Adipose tissue (tissue), 3 donors: ENCODE data around the gene CCDC157. TPM values are rescaled to one million over a fixed set of nuclear protein-coding genes. Genes with fewer than 3 reads are reported as not detected.

Experiments
- H3K27ac ChIP-seq: one replicate; pipeline ENCODE4 v1.5.1; 2013; ENCODE audit warnings: low read depth, low read length
- WGBS, 3 donors: extraction: QIAGEN DNeasy Blood & Tissue Kit; methylation state at CpG; one replicate each; pipeline ENCODE4 v1.1.7; 2013; 5-methylcytosine and 5-hydroxymethylcytosine counted together
- polyA plus RNA-seq, 3 donors: library from polyadenylated mRNA; stranded (reverse); fragments of 200-250 nt; gene quantifications; one replicate each; pipeline ENCODE4 v1.2.3, GENCODE V29; 2013
- donor health status: healthy with polysubstance abuse.
- donor health status: Bipolar disorder and iron deficiency.
- donor health status: healthy.

CCDC157 gene
- 1 to 10 TPM; 1.3 to 1.5 (median 1.5) TPM for polyA plus RNA-seq

- peak within 1 kb of the TSS; percentile 48 for H3K27ac ChIP-seq
- 0% methylated on average over 80 to 91 of the region's 91 CpGs for WGBS, 3 donors
These were observed at the start of gene CCDC157, which contains the start of gene SF3A1 for GRCh38 chr22:30356449-30357235. CCDC157 (plus strand) TSS chr22:30357007; CDS start chr22:30366001, 8,994 bp downstream. SF3A1 (minus strand) TSS chr22:30356894; CDS start chr22:30356792, 102 bp downstream.

GRCh38 chr22:30307041-30307574 lies 49.7 kb upstream of the CCDC157 start:
- WGBS, 3 donors = 49 to 90% (median 62%) methylated on average over 4 of the region's 4 CpGs

DNA sequence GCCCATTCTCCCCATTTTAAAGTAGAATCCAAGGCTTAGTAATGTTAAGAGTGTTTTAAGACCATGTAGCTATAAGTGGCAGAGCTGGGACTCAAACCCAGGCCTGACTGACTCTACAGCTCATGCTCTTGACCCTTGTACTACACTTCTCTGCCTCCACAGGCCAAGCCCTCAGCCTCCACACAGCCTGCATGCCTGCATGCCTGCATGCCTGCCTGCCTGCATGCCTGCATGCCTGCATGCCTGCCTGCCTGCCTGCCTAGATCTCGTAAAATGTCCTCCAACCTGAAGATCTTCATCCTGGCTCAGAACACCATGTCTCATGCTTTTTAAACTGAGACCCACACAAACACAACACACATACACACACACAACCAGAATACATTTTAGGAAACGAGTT lies 48.7 kb upstream of the CCDC157 start:
- 73 to 84% (median 81%) methylated on average over 2 of the region's 2 CpGs for WGBS, 3 donors
- H3K27ac ChIP-seq = no peak overlapping the region

More at GRCh38 chr22:30307041-30307574, 49.7 kb upstream of the CCDC157 start:
- no peak overlapping the region for H3K27ac ChIP-seq

- H3K27ac ChIP-seq = no peak overlapping the region
- 54 to 65% (median 62%) methylated on average over 5 of the region's 5 CpGs for WGBS, 3 donors
These were observed 48.1 kb upstream of the CCDC157 start for GRCh38 chr22:30308518-30309230.

- 47 to 50% (median 48%) methylated on average over 7 of the region's 7 CpGs for WGBS, 3 donors
- no peak overlapping the region for H3K27ac ChIP-seq
These were observed 46.7 kb upstream of the CCDC157 start for GRCh38 chr22:30309951-30310741.

GRCh38 chr22:30310881-30311771 lies 45.7 kb upstream of the CCDC157 start:
- 31 to 46% (median 35%) methylated on average over 8 of the region's 8 CpGs for WGBS, 3 donors
- H3K27ac ChIP-seq = peak overlapping the region; percentile 42

DNA sequence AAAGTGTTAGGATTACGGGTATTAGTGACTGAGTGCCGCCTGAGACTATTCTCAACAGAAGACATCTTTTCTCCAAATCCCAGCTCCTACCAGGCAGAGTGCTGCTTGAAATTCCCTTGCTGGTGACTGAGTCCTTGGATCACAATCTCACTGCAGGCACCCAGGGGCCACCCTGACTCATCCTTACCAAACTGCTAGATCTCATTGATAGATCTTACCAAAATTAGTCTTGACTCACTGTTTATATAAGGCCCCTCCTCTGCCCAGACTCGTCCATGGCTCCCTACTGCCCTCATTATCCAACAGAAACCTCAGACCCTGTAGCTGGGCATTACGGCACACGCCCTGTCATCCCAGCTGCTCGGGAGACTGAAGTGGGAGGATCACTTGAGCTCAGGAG lies 44.8 kb upstream of the CCDC157 start:
- 80 to 90% (median 84%) methylated on average over 6 of the region's 6 CpGs for WGBS, 3 donors
- no peak overlapping the region for H3K27ac ChIP-seq

GRCh38 chr22:30313527-30314363 lies 43.1 kb upstream of the CCDC157 start:
- no peak overlapping the region for H3K27ac ChIP-seq
- WGBS, 3 donors = 78 to 88% (median 86%) methylated on average over 6 to 7 of the region's 8 CpGs

GRCh38 chr22:30314915-30315314 lies 41.9 kb upstream of the CCDC157 start:
- 51 to 85% (median 56%) methylated on average over 8 of the region's 8 CpGs for WGBS, 3 donors

DNA sequence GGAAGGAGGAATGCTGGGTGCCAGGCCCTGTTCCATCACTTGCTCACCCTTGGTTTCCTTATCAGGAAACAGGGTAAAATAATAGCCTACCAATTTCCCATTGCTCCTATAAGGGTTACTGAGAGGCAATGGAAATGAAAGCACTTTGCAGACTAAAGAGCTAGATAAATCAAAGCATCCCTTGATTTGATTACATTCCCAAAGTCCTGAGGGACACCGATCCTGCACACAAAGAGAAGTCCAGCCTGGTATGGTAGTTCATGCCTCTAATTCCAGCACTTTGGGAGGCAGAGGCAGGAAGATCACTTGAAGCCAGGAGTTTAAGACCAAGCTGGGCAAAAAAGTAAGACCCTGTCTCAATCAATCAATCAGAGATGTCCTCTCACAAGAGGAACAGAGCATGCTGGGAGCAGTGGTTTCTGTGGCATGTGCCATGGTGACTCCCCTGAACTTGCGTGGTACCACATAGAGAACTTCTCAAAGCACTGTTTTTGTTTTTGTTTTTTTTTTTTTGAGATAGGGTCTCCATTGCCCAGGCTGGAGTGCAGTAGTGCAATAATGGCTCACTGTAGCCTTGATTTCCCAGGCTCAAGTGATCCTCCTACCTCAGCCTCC lies 40.7 kb upstream of the CCDC157 start:
- 82 to 88% (median 82%) methylated on average over 2 of the region's 2 CpGs for WGBS, 3 donors
- H3K27ac ChIP-seq = no peak overlapping the region

More at GRCh38 chr22:30314915-30315314, 41.9 kb upstream of the CCDC157 start:
- H3K27ac ChIP-seq = no peak overlapping the region

- 94 to 100% (median 100%) methylated on average over 1 of the region's 1 CpG for WGBS, 3 donors
- no peak overlapping the region for H3K27ac ChIP-seq
These were observed 39.0 kb upstream of the CCDC157 start for GRCh38 chr22:30317778-30318177.

- no peak overlapping the region for H3K27ac ChIP-seq
- 52 to 87% (median 56%) methylated on average over 7 of the region's 7 CpGs for WGBS, 3 donors
These were observed 37.9 kb upstream of the CCDC157 start for GRCh38 chr22:30318799-30319419.

DNA sequence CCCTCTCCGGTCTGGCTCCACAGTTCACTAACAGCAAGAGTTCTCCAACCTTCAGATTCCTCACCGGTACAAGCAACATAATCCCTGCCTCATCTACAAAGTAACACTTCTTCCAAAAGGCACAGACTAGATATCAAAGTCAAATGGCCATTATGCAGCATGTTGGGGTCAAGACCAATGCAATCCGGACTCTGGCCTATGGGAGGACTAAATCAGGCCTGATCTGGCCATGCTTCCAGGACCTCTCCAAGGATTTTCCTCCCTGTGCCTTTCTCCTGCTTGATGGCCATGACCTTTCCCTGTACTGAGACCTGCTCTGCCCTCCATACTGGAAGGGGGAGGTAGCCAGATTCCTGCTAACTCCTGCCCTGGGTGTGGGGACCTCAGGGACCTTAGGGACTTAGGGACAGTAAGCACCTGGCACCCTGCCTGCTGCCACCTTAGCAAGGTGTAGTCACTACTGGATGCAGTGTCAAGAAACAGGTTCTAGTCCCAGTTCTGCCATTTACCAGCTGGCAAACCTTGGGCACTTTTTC lies 36.7 kb upstream of the CCDC157 start:
- WGBS, 3 donors = 91 to 96% (median 94%) methylated on average over 3 of the region's 3 CpGs
- H3K27ac ChIP-seq = no peak overlapping the region

GRCh38 chr22:30321461-30321860 lies 35.3 kb upstream of the CCDC157 start:
- no peak overlapping the region for H3K27ac ChIP-seq
- 60 to 85% (median 69%) methylated on average over 2 of the region's 2 CpGs for WGBS, 3 donors

- 92 to 99% (median 94%) methylated on average over 3 of the region's 3 CpGs for WGBS, 3 donors
These were observed 33.6 kb upstream of the CCDC157 start for GRCh38 chr22:30323246-30323645.

More at GRCh38 chr22:30323246-30323645, 33.6 kb upstream of the CCDC157 start:
- H3K27ac ChIP-seq = no peak overlapping the region
